ENCODE results near the gene SMIM26. TPM values are rescaled to one million over a fixed set of nuclear protein-coding genes. Genes with fewer than 3 reads are reported as not detected.

Gene SMIM26
- total RNA-seq, 6 experiments from 2014 or later, result 59.7 to 71.0 (median 67.7) TPM

- no peak for DNase-seq
- Mint-ChIP-seq H3K36me3 (ENCODE audit: low read depth) (no peaks in the 10 kb centered on the region), H3K4me3 (no peak overlapping the region), H3K27me3 (ENCODE audit: insufficient read depth) (peaks cover 2% of the 10 kb centered on the region), H3K27ac (no peak overlapping the region), H3K4me1 (ENCODE audit: low read depth) (peaks cover 7% of the 10 kb centered on the region; the same call in 1 of the 2 replicates), H3K9me3 (no peaks in the 10 kb centered on the region)
- TF ChIP-seq CTCF (IDR thresholded peaks at IDR 0.05), result no peak
These were observed 12.8 kb downstream of the SMIM26 start for GRCh38 chr20:18580012-18580411.

GRCh38 chr20:18585134-18585533, 17.9 kb downstream of the SMIM26 start:
- H3K4me3 Mint-ChIP-seq, result no peak overlapping the region
- H3K9me3 Mint-ChIP-seq, result no peaks in the 10 kb centered on the region
- H3K36me3 Mint-ChIP-seq (ENCODE audit: low read depth), result no peaks in the 10 kb centered on the region
- DNase-seq, result peak; percentile 18
- no peak overlapping the region for H3K27ac Mint-ChIP-seq
- H3K4me1 Mint-ChIP-seq (ENCODE audit: low read depth), result peaks cover 25% of the 10 kb centered on the region
- peaks cover 2% of the 10 kb centered on the region for H3K27me3 Mint-ChIP-seq (ENCODE audit: insufficient read depth)
- no peak for TF ChIP-seq CTCF (IDR thresholded peaks at IDR 0.05)

GRCh38 chr20:18587665-18588573, 20.7 kb downstream of the SMIM26 start, which contains the start of gene DTD1:
DTD1 (plus strand) TSS chr20:18588054; CDS start chr20:18588073, 19 bp downstream.
- H3K4me1 Mint-ChIP-seq (ENCODE audit: low read depth), result peaks cover 25% of the 10 kb centered on the region
- H3K36me3 Mint-ChIP-seq (ENCODE audit: low read depth), result no peaks in the 10 kb centered on the region
- DNase-seq, result peak; percentile 83
- peak within 1 kb of the TSS; percentile 94 for H3K4me3 Mint-ChIP-seq
- TF ChIP-seq CTCF (IDR thresholded peaks at IDR 0.05), result peak; percentile 91
- H3K27ac Mint-ChIP-seq, result peak within 1 kb of the TSS; percentile 90
- H3K27me3 Mint-ChIP-seq (ENCODE audit: insufficient read depth), result no peaks in the 10 kb centered on the region; the same call in 1 of the 2 replicates
- no peaks in the 10 kb centered on the region for H3K9me3 Mint-ChIP-seq

- H3K4me1 Mint-ChIP-seq (ENCODE audit: low read depth), result peaks cover 25% of the 10 kb centered on the region
- no peaks in the 10 kb centered on the region for H3K9me3 Mint-ChIP-seq
- peak overlapping the region; percentile 94 for H3K4me3 Mint-ChIP-seq
- H3K27ac Mint-ChIP-seq, result peak overlapping the region; percentile 90
- no peaks in the 10 kb centered on the region for H3K36me3 Mint-ChIP-seq (ENCODE audit: low read depth)
- no peaks in the 10 kb centered on the region; the same call in 1 of the 2 replicates for H3K27me3 Mint-ChIP-seq (ENCODE audit: insufficient read depth)
- no peak for TF ChIP-seq CTCF (IDR thresholded peaks at IDR 0.05)
- DNase-seq, result no peak
These were observed 21.3 kb downstream of the SMIM26 start for GRCh38 chr20:18588574-18588933.

GRCh38 chr20:18589941-18590674, 22.9 kb downstream of the SMIM26 start:
- Mint-ChIP-seq H3K4me3 (peak overlapping the region; percentile 94; the same call in 1 of the 2 replicates), H3K4me1 (ENCODE audit: low read depth) (peaks cover 25% of the 10 kb centered on the region), H3K27ac (no peak overlapping the region), H3K9me3 (no peaks in the 10 kb centered on the region), H3K36me3 (ENCODE audit: low read depth) (no peaks in the 10 kb centered on the region), H3K27me3 (ENCODE audit: insufficient read depth) (no peaks in the 10 kb centered on the region)
- DNase-seq, result no peak
- TF ChIP-seq CTCF (IDR thresholded peaks at IDR 0.05), result no peak

All from HFFc6 (cell line).